WERI-Rb-1 (cell line): ENCODE measurements around the gene PLA2G5.
A peak's percentile ranks its signal among the peaks of the same experiment; 100 is the strongest.

Source experiments
- DNase-seq: peaks from one replicate; pipeline ENCODE4 v3.0.0-alpha.2; 2020
- H3K27ac ChIP-seq: fragments of 250-450 bp; sonication (Bioruptor Pico); 2 replicates; pipeline ENCODE4 v1.5.1; 2020; ENCODE audit warnings: mild to moderate bottlenecking, moderate library complexity
- H3K27me3 ChIP-seq: fragments of 250-450 bp; sonication (Bioruptor Pico); 2 replicates; pipeline ENCODE4 v1.5.1; 2021; ENCODE audit warnings: mild to moderate bottlenecking, low read depth, moderate library complexity; ENCODE audit not compliant: insufficient read depth, severe bottlenecking
- H3K36me3 ChIP-seq: fragments of 250-450 bp; sonication (Bioruptor Pico); 2 replicates; pipeline ENCODE4 v1.5.1; 2020; ENCODE audit warnings: mild to moderate bottlenecking, moderate library complexity
- H3K4me3 ChIP-seq: 2 replicates; pipeline ENCODE4 v1.5.1; 2011; ENCODE audit warnings: low read depth, mild to moderate bottlenecking, control low read depth, low read length
- H3K9me3 ChIP-seq: fragments of 250-450 bp; sonication (Bioruptor Pico); 2 replicates; pipeline ENCODE4 v1.5.1; 2021; ENCODE audit warnings: mild to moderate bottlenecking, moderate library complexity; ENCODE audit not compliant: severe bottlenecking
- CTCF ChIP-seq: IDR thresholded peaks from 2 replicates; pipeline ENCODE4 v1.5.1; 2011; ENCODE audit warnings: low read depth, mild to moderate bottlenecking, control low read depth, inconsistent platforms, low read length

The PLA2G5 gene

DNA sequence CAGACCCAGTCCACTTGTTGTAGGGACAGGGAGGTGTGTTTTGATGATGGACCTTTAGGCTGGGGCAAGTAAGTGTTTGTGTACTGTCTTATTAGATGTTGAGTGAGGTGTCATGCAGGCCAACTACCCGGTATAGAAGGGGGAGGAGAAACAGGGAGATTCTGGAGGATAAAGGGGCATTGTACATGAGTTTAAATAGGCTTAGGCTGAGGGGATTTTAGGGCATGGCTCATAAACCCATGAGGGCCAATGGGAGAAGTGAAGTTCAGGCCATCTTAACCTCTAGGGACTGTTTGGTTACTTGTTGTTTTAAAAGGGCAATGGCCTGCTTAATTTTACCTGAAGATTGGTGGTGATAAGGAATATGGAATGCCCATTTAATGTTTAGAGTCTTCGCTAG lies 38.2 kb upstream of the PLA2G5 start:
- no peak for TF ChIP-seq CTCF
- Histone ChIP-seq H3K4me3 (no peak overlapping the region), H3K27ac (no peak overlapping the region), H3K9me3 (peaks cover 15% of the 10 kb centered on the region), H3K27me3 (no peaks in the 10 kb centered on the region), H3K36me3 (no peaks in the 10 kb centered on the region)
- peak; percentile 36 for DNase-seq

- Histone ChIP-seq H3K4me3 (no peak overlapping the region), H3K36me3 (no peaks in the 10 kb centered on the region), H3K27ac (no peak overlapping the region), H3K27me3 (no peaks in the 10 kb centered on the region), H3K9me3 (peaks cover 15% of the 10 kb centered on the region)
- TF ChIP-seq CTCF = no peak
- no peak for DNase-seq
Observed at GRCh38 chr1:20032425-20032824, 37.6 kb upstream of the PLA2G5 start.

DNA sequence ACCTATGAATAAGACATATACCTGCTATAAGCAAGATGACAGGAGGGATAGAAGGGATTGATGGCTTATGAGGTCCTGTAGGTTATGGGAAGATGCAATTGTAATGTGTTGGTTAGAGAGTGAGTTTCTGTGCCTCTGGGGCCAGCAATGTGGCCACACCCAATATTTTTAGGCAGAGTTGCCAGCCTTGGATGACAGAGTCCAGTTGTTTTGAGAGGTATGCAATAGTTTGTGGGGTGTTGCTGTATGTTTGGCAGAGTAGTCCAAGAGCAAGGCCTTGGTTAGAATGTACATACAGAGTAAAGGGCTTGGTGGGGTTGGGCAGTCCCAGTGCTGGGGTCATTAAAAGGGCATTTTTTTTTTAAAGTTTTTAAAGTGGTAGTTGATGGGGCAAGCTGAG lies 36.6 kb upstream of the PLA2G5 start:
- no peak overlapping the region for H3K27ac ChIP-seq
- no peak overlapping the region for H3K4me3 ChIP-seq
- TF ChIP-seq CTCF = no peak
- DNase-seq = no peak
- peaks cover 15% of the 10 kb centered on the region for H3K9me3 ChIP-seq
- no peaks in the 10 kb centered on the region for H3K27me3 ChIP-seq
- H3K36me3 ChIP-seq = no peaks in the 10 kb centered on the region

DNA sequence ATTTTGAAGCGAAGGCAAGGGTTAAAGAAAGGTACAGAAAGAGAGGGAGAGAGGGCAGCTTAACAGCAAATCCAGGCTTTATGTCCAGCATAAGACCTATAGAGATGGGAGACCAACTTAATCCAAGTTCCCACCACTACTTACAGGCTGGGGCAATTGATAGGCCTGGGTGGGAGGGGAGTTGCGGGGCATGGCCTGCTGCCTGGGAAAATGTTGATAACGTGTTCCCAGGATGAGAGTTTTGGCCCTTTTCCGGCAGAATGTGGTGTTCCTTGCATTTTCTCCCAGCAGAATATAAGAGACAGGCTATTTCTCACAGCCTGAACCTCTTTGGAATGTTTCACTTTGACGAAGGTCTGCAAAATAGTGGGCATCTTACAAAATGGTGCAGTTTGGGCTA lies 34.9 kb upstream of the PLA2G5 start:
- TF ChIP-seq CTCF = no peak
- no peaks in the 10 kb centered on the region for H3K27me3 ChIP-seq
- no peak for DNase-seq
- no peak overlapping the region for H3K27ac ChIP-seq
- H3K36me3 ChIP-seq = no peaks in the 10 kb centered on the region
- peaks cover 13% of the 10 kb centered on the region for H3K9me3 ChIP-seq
- H3K4me3 ChIP-seq = no peak overlapping the region

DNA sequence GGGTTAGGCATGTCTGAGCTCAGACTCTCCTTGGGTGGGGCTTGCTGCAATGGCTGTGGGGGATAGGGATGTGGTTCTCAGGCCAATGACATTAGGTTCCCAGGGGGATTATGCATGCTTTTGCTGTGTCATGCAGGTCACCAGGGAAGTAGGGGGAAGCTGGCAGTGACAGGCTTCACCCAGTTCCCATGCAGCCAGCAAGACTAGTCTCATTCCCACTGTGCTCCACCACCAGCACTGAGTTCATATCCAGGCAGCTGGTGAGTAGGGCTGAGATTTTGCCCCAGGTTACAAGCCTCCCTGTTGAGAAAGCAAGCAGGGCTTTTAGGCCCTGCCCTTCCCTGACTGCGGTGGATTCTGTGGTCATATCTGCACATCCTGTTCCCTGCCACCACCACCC lies 32.1 kb upstream of the PLA2G5 start:
- peaks cover 13% of the 10 kb centered on the region for H3K9me3 ChIP-seq
- no peak overlapping the region for H3K27ac ChIP-seq
- TF ChIP-seq CTCF = no peak
- H3K36me3 ChIP-seq = no peaks in the 10 kb centered on the region
- H3K27me3 ChIP-seq = no peaks in the 10 kb centered on the region
- no peak overlapping the region for H3K4me3 ChIP-seq
- no peak for DNase-seq

GRCh38 chr1:20047096-20047495 lies 22.9 kb upstream of the PLA2G5 start:
- Histone ChIP-seq H3K36me3 (no peaks in the 10 kb centered on the region), H3K27me3 (no peaks in the 10 kb centered on the region), H3K4me3 (no peak overlapping the region), H3K27ac (no peak overlapping the region), H3K9me3 (peaks cover 6% of the 10 kb centered on the region)
- no peak for TF ChIP-seq CTCF
- DNase-seq = no peak
